HEK293 (cell line): Measurements from ENCODE around the gene DGKB.

Experiments
- CTCF ChIA-PET: fragments of 350-600 bp; formaldehyde crosslinking; extraction: SDS; loops from one replicate; lab custom pipeline; 2021; ENCODE audit warnings: antibody characterized with exemption; lab: Yijun Ruan, JAX
- POLR2A ChIA-PET: fragments of 300-600 bp; formaldehyde crosslinking; extraction: SDS; loops from one replicate; lab custom pipeline; 2020; ENCODE audit warnings: antibody characterized with exemption, inconsistent platforms; lab: Yijun Ruan, JAX
- H3K27ac ChIP-seq: fragments of 200-500 bp; sonication (Bioruptor generic); 2 replicates; pipeline ENCODE4 v1.5.1; 2014; ENCODE audit warnings: low read depth, low read length, control low read depth, inconsistent platforms; ENCODE audit errors: extremely low read depth
- H3K36me3 ChIP-seq, 2 experiments: fragments of 200-500 bp in 1 of 2; sonication (Bioruptor generic) in 1 of 2; 1 replicate in 1 of 2; 2 replicates in 1 of 2; pipeline ENCODE4 v1.5.1; 2014 to 2017; ENCODE audit warnings: inconsistent platforms in 2 of 2, low read length in 2 of 2; ENCODE audit not compliant: control insufficient read depth in 2 of 2, insufficient read depth in 1 of 2
- H3K4me1 ChIP-seq: fragments of 200-500 bp; sonication (Bioruptor generic); 2 replicates; pipeline ENCODE4 v1.5.1; 2014; ENCODE audit warnings: mild to moderate bottlenecking, low read length, inconsistent platforms; ENCODE audit not compliant: control insufficient read depth, insufficient read depth
- H3K4me3 ChIP-seq: 2 replicates; pipeline ENCODE4 v1.5.1; 2011; ENCODE audit warnings: low read depth, mild to moderate bottlenecking, control low read depth, low read length, moderate library complexity
- H3K9me3 ChIP-seq: fragments of 200-500 bp; sonication (Bioruptor generic); 2 replicates; pipeline ENCODE4 v1.5.1; 2014; ENCODE audit warnings: low read depth, low read length, inconsistent platforms; ENCODE audit not compliant: control insufficient read depth, insufficient read depth
- AEBP2 ChIP-seq: fragments of 450-650 bp; formaldehyde crosslinking; IDR thresholded peaks from 2 replicates; pipeline ENCODE4 v1.5.1; 2016; ENCODE audit warnings: missing biosample characterization, missing genetic modification characterization, borderline replicate concordance
- HOXC10 ChIP-seq: sonication (generic); formaldehyde crosslinking; IDR thresholded peaks from 2 replicates; pipeline ENCODE4 v1.8.1; 2023; ENCODE audit warnings: mild to moderate bottlenecking, missing genetic modification reagents
- IKZF3 ChIP-seq: fragments of 450-650 bp; IDR thresholded peaks from 2 replicates; pipeline ENCODE4 v1.5.0; 2018; ENCODE audit warnings: missing biosample characterization, mild to moderate bottlenecking, missing genetic modification characterization, moderate library complexity
- MZF1 ChIP-seq: fragments of 450-650 bp; formaldehyde crosslinking; IDR thresholded peaks from 2 replicates; pipeline ENCODE4 v1.5.1; 2017; ENCODE audit warnings: missing biosample characterization, missing genetic modification characterization, borderline replicate concordance
- SP7 ChIP-seq: fragments of 450-650 bp; formaldehyde crosslinking; IDR thresholded peaks from 2 replicates; pipeline ENCODE4 v1.5.1; 2016; ENCODE audit warnings: missing biosample characterization, missing genetic modification characterization
- ZBTB49 ChIP-seq: fragments of 450-650 bp; formaldehyde crosslinking; IDR thresholded peaks from 2 replicates; pipeline ENCODE4 v1.5.1; 2016; ENCODE audit warnings: missing biosample characterization, missing genetic modification characterization, low read depth
- ZNF174 ChIP-seq: fragments of 450-650 bp; formaldehyde crosslinking; IDR thresholded peaks from 2 replicates; pipeline ENCODE4 v1.5.0; 2017; ENCODE audit warnings: missing biosample characterization, mild to moderate bottlenecking, missing genetic modification characterization
- ZNF175 ChIP-seq: fragments of 450-650 bp; formaldehyde crosslinking; IDR thresholded peaks from 2 replicates; pipeline ENCODE4 v1.5.1; 2016; ENCODE audit warnings: missing biosample characterization, missing genetic modification characterization
- ZNF280C ChIP-seq: fragments of 450-650 bp; formaldehyde crosslinking; IDR thresholded peaks from 2 replicates; pipeline ENCODE4 v1.5.1; 2016; ENCODE audit warnings: missing biosample characterization, missing genetic modification characterization
- ZNF426 ChIP-seq: fragments of 450-650 bp; formaldehyde crosslinking; IDR thresholded peaks from 2 replicates; pipeline ENCODE4 v1.5.1; 2017; ENCODE audit warnings: missing biosample characterization, missing genetic modification characterization, mild to moderate bottlenecking, inconsistent platforms, moderate library complexity
- ZNF560 ChIP-seq: fragments of 450-650 bp; formaldehyde crosslinking; IDR thresholded peaks from 2 replicates; pipeline ENCODE4 v1.5.1; 2017; ENCODE audit warnings: missing biosample characterization, missing genetic modification characterization, borderline replicate concordance
- ZNF624 ChIP-seq: fragments of 450-650 bp; formaldehyde crosslinking; IDR thresholded peaks from 2 replicates; pipeline ENCODE4 v1.5.1; 2017; ENCODE audit warnings: missing biosample characterization, missing genetic modification characterization
- ZNF677 ChIP-seq: fragments of 450-650 bp; IDR thresholded peaks from 2 replicates; pipeline ENCODE4 v1.5.0; 2018; ENCODE audit warnings: missing biosample characterization, mild to moderate bottlenecking, missing genetic modification characterization, moderate library complexity
- TF ChIP-seq, protein P1 (sequence below): fragments of 450-650 bp; formaldehyde crosslinking; IDR thresholded peaks from 2 replicates; pipeline ENCODE4 v1.5.1; 2016; ENCODE audit warnings: missing biosample characterization, missing genetic modification characterization, borderline replicate concordance

The DGKB gene

GRCh38 chr7:14570750-14571607, 331.6 kb downstream of the DGKB start:
- H3K27ac ChIP-seq, result no peak overlapping the region
- no peak for TF ChIP-seq ZNF624 (tag by site-specific recombination)
- no peak for TF ChIP-seq IKZF3 (tag by site-specific recombination)
- CTCF ChIA-PET, result no interaction called here
- POLR2A ChIA-PET, result no interaction called here
- no peaks in the 10 kb centered on the region for H3K36me3 ChIP-seq
- H3K9me3 ChIP-seq, result no peaks in the 10 kb centered on the region; the same call in 1 of the 2 replicates
- no peaks in the 10 kb centered on the region for H3K4me1 ChIP-seq
- H3K4me3 ChIP-seq, result no peak overlapping the region

GRCh38 chr7:14552060-14552459, 350.5 kb downstream of the DGKB start:
- H3K4me3 ChIP-seq, result no peak overlapping the region
- no peaks in the 10 kb centered on the region for H3K9me3 ChIP-seq
- TF ChIP-seq HOXC10 (no peak), ZNF677 (tag by site-specific recombination) (no peak), ZNF280C (tag by site-specific recombination) (no peak), MZF1 (tag by site-specific recombination) (no peak), ZNF560 (no peak), AEBP2 (no peak), ZNF175 (tag by site-specific recombination) (no peak), SP7 (tag by site-specific recombination) (no peak), ZBTB49 (tag by site-specific recombination) (no peak), ZNF426 (tag by site-specific recombination) (no peak), ZNF174 (tag by site-specific recombination) (no peak)
- TF ChIP-seq, protein P1, sequence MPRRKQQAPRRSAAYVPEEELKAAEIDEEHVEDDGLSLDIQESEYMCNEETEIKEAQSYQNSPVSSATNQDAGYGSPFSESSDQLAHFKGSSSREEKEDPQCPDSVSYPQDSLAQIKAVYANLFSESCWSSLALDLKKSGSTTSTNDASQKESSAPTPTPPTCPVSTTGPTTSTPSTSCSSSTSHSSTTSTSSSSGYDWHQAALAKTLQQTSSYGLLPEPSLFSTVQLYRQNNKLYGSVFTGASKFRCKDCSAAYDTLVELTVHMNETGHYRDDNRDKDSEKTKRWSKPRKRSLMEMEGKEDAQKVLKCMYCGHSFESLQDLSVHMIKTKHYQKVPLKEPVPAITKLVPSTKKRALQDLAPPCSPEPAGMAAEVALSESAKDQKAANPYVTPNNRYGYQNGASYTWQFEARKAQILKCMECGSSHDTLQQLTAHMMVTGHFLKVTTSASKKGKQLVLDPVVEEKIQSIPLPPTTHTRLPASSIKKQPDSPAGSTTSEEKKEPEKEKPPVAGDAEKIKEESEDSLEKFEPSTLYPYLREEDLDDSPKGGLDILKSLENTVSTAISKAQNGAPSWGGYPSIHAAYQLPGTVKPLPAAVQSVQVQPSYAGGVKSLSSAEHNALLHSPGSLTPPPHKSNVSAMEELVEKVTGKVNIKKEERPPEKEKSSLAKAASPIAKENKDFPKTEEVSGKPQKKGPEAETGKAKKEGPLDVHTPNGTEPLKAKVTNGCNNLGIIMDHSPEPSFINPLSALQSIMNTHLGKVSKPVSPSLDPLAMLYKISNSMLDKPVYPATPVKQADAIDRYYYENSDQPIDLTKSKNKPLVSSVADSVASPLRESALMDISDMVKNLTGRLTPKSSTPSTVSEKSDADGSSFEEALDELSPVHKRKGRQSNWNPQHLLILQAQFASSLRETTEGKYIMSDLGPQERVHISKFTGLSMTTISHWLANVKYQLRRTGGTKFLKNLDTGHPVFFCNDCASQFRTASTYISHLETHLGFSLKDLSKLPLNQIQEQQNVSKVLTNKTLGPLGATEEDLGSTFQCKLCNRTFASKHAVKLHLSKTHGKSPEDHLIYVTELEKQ (tag by site-specific recombination), result no peak
- POLR2A ChIA-PET, result no interaction called here
- no peaks in the 10 kb centered on the region for H3K4me1 ChIP-seq
- no peaks in the 10 kb centered on the region for H3K36me3 ChIP-seq
- H3K27ac ChIP-seq, result no peak overlapping the region
- CTCF ChIA-PET, result no interaction called here
